ENCODE results near the gene CREB5.
A peak's percentile ranks its signal among the peaks of the same experiment; 100 is the strongest.
"Not testable (repeated sequence)": the region's sequence is repeated elsewhere in the genome, so short reads cannot be mapped to it uniquely, and the experiment has no call there.

CREB5 gene, protein sequence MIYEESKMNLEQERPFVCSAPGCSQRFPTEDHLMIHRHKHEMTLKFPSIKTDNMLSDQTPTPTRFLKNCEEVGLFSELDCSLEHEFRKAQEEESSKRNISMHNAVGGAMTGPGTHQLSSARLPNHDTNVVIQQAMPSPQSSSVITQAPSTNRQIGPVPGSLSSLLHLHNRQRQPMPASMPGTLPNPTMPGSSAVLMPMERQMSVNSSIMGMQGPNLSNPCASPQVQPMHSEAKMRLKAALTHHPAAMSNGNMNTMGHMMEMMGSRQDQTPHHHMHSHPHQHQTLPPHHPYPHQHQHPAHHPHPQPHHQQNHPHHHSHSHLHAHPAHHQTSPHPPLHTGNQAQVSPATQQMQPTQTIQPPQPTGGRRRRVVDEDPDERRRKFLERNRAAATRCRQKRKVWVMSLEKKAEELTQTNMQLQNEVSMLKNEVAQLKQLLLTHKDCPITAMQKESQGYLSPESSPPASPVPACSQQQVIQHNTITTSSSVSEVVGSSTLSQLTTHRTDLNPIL

DNA sequence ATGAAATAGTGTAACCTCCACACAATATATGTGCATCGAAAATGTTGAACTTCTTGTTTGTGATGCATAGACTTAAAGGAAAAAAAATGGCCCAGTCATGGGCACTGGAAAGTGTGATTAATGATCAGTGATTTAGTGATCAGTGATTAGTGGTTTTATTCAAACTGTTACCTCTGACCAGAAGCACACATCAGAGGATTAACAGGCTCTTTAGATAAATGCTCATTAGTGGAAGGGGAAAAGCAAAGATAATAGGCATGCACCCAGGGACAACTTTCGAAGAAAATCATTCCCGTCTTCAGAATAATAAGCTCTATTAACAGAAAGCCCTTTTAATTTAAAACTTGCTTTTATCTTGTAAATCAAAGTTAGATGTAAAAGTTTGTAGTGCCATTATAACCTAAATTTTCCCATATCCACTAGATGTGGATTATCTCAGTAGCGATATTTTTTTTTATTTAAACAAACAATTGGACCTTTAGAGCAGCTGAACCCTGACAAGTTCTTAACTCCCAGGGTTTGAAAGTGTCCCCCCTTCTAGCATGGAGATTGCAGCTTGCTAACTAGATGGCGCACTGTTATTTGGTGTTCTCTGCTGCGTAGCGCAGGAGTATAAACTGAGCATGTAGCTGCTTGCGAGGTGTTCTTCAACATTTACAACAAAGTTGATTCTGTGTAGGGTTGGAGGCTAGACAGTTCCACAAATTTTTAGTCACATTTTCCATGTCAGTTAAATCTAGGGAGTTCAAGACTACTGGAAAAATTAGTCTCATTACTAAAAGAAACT is at the start of gene CREB5:
Gene CREB5, plus strand, starts transcription at position 643 of the 787 bp plus-strand sequence. CDS start 397 bp downstream, outside the sequence.
- DNase-seq: peak; percentile 83

DNA sequence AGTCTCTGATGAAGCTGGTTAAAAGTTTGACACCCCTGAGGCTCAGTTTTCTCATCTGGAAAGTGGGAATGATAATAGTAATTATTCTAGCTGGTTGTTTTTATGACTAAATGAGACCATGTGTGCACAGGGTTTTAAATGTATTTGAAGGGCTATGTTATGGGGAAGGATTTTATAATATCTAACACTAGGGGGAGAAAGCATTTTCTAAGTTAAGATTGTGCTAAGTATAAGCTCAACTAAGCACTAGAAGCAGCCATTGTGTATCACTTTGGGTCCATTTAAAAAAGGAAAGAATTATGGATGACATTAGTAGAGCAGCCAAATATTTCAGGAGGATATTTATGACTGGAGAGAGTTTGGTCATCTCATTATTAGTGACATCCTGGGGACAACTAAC is 49.5 kb upstream of the CREB5 start:
- no peak for DNase-seq

DNA sequence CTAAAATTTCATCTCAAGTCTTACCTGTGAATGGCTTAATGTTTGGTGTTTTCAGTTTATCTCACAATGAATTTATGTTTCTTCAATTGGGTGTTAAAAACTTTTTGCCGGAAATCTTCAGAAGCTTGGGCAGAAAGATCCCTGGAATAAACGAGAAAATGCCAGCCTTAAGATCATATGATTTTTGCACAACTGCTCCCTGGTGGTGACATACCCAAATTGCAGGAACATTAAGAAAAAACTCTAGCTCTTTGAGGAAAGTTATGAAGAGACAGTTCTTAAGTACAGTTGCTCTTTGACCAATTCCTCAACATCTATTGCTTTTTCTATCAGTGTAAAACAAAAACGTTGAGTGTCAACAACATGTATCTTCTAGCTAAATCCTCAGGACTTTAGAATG is 48.2 kb upstream of the CREB5 start:
- no peak for DNase-seq

DNA sequence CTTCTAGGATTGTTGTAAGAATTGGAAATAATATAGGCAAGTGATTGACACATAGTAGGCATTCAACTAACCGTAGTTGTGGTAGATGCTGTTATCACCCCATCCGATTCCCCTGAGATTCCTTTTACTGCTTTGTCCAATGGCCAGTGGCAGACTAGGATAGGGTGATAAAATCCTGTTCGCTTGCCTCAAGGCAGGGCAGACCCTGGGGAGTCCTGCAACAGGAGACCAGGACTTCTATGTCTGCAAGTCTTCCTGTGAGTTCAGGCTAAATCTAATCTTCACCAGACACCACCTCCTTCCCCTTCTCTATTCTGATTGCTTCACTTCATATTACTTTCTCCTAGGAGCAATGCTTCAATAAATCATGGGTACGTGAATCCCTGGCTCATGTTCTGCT is 42.8 kb upstream of the CREB5 start:
- no peak for DNase-seq

DNA sequence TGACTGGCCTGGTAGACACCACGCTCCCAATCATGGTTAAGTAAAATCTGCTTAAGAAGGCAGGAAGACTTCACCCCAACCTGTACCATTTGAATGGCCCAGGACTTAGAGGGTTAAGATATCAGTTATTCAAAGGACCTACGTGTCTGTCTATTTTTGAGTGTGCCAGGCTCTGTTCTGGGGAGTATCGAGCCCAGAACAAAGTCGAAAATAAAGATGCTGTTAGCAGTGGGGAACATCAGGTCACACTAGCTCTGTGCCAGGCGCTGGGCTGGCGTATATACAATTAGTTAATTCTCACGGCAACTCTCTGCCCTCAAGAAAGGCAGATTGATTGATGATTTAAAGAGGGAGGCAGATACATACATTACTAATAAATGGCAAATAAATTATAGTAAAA is 40.5 kb upstream of the CREB5 start:
- DNase-seq: no peak

DNA sequence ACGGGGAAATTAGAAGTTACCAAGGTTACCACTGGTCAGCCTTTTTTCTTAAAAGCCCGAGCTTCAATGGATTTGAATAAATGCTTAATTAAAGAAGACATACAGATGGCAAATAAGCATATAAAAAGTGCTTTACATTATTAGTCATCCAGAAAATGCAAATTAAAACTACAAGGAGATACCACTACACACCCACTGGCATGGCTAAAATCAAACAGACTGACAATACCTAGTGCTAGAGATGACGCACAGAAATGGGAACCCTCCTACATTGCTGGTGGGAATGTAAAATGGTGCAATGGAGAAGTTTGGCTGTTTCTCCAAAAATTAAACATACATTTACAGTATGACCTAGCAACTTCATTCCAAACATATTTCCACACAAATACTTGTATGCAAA is 38.3 kb upstream of the CREB5 start:
- no peak for DNase-seq

DNA sequence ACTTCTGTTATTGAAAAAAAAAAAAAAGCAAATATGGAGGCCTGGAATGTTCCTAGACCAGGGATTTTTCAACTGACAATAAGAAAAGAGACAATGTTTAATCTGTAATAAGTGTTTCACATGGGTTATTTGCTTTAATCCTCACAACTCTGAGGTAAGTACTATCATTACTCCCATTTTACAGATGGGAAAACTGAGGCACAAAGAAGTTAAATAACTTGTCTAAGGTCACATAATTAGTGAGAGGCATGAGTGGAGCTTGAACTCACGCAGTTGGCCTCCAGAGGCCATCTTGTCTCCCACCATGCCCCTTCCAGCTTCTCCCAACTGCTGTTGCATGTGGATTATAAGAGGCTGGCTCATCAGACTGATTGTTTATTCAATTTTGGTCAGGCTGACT is 36.6 kb upstream of the CREB5 start:
- DNase-seq: no peak

DNA sequence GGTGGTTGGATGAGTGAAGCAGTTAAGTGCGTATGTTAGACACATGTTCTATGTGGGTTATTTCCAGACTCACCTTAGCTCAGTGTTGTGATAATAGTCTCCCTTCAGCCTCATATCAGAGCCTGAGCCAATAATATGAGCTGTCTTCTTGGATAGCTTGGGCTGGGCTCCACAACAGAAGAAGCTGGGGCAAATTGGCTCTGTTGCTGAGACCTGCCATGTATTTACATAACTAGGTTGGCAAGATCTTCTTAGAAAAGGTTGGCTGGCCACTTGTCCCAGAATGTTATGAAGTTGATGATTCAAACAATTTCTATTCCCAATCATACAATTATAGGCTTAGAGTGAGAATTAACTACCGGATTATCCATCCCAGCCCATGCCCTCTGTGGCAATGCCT is 35.7 kb upstream of the CREB5 start:
- no peak for DNase-seq

DNA sequence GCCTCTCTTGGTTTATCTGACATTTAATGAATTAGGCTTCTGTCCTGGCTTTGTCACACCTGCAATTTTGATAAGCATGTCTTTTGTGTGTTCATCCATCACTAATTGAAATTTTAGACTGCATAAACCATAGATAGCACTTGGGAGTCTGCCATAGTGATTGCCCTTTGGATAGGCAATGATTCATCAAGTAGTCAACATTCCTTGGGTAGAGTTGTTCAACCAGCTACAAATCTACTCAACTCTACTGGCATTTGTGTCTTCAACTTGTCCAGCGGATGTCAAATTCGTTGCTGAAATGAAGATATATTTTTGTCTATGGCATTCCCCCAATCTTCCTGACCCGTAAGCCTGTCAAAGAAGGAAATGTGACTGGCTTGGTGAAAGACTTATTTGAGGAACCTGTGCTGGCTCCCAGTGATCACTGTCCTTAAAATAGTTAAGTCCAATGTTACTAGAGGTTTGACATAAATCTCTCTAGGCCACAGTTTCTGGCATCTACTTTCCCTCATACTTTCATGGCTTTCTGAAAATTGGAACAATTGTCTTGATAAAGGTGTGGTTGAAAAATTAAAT is 33.7 kb upstream of the CREB5 start:
- DNase-seq: no peak

DNA sequence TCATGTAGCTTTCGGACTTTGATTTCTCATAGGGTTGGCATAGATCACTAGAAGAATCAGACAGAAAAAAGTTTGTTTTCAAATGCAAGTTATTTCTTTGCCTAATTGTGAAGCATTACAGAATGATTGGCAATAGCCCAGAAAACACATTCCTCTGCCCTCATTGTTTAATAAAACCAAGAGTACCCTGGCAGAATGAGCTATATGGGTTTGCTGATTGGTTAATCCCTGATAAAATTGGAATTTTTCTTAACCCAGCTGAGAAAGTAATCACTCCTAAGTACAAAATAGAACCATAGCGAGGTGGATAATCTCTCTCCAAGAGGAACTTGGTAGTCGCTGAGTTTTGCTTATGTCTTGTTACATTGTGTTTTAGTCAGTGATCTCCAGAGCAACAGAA is 30.9 kb upstream of the CREB5 start:
- DNase-seq: no peak

DNA sequence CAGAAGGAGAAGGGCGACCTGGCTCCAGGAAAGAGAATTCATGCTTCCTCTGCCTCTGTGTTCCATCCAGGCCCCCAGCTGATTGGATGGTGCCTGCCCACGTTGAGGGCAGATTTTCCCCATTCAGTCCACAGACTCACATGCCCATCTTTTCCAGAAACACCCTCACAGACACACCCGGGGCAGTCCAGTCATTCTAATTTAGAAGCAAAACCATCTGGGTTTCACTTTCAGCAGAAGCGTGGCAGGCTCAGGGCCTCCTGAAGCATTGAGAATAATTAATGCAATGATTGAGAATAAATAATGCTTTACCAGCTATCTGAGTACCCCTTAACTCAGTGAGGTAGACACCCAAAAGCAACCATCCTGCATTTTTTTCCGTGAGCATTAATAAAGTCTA is 30.2 kb upstream of the CREB5 start:
- no peak for DNase-seq

DNA sequence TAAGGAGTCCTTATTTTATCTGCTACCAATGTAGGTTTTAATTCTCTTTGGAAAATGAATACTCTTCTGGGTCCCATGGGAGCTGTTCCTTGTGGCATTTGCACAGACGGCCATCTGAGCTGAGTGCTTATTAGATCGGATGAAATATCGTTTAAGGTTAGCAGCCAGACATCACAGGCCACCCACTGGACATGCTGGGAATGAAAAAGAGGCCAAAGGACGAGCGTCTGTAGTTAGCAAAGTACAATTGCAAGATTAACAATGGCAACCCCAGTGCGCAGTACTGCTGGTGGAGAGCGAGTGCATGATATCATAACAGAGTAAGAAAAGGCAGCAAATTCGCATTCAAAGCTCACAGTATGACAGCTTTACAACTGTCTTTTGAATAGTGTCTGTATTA is 28.3 kb upstream of the CREB5 start:
- DNase-seq: peak; percentile 34

DNA sequence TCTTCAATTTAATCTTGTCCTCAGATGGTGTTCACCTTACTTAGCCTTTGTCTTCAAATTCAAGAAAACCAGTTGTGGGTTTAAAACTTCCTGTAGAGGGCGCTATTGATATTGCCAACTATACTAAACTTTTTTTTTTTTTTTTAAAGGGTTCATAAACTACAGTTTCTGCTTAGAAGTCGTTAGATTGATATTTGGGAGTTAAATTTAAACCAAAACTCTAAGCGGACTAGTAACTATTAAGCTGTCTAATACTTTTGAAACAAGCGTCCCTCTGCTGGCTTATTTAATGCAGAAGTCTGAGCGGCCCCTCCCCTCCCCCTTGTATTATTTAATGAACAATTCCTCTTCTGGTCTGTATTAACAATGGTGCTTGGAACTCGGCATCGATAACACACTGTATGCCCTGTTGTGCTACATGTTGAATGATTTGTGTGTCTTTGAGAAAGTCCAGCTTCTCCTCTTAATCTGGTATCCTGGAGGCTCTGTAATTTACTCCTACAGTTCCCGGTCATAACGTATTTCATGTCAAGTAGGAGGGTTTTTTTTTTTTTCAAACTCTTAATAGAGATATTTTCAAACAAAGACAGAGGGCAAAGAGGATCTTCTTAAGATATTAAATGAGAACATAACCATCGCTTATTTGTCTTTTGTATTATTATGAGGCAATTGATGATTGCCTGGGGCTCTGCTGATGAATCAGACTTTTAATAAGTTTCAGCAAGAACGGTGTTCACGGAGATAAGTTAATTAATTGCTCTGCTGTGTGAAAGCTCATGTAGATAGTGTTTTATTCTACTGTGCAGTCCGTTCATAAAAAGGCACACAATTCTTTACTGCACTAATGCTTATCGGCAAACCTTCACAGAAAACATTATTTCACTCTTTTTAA is 22.6 kb upstream of the CREB5 start:
- peak; percentile 89 for DNase-seq

DNA sequence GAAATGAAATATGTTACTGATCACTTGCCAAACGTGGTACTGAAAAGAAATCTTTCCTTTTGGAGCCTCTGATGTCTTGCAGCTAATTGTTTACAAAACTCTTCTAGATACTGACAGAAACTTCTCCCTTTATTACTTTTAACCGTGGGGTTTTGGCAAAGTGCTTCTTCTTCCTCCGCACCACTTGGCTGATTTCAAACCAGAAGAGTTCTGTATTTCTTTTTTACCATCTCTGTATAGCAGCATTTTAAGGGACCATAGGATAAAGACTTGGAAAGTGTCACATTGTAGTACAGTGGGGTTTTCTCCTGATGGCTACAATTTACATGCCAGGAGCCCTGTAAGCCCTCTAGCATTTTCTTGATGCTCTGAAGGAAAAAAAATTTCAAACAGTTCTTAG is 21.9 kb upstream of the CREB5 start:
- DNase-seq: peak; percentile 26

DNA sequence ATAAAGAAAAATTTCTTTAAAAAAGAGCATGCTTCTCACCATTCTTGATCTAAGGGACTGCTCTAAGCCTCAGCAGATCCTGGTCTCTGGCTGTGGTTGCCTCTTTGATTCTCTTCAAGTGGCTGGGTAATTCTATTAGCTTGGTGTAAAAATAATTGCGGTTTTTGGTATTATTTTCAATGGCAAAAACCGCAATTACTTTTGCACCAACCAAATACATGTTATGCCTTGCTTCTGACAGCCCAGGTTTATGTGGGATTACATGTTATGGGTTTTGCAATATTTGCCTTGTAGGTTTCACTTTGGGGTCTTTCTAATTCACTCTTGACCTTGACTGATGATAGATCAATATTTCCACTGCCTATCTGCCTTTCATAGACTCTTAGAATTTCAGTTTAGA is 20.0 kb upstream of the CREB5 start:
- DNase-seq: no peak

DNA sequence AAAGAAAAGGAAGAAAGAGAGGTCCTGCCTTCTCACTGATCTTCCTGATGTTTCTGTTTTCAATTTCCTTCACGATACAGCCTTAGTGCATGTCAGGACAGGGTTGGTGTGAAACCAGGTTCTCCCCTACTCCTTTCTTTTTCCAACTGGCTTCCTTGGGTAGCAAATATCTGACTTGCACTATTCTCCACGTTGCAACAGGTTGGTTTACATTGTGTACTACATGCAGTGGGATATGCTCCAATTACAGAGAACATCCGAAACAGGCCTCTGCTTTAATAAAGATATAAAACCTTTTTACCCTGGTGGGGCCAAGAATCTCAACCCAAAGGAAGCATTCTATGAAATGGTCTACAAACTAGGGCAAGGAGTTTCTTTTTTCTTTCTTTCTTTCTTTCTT is 16.9 kb upstream of the CREB5 start:
- DNase-seq: no peak

DNA sequence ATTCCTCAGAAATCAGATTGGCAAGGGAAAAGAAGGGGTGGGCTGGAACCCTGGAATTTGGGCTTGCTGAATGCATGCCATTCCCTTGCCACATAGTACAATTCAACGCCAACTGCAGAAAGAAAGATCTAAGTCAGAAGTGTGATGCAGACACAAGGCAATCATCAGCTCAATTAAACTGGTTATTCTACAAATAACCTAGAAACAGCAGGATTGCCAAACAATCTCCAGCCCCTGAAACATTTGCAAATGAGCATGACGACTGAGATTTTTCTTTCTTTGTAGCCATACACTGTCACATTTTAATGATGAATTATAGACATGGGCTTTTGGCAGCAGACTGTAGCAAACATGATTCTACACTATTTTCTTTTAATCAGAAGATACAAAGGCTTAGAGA is 16.5 kb upstream of the CREB5 start:
- DNase-seq: no peak

DNA sequence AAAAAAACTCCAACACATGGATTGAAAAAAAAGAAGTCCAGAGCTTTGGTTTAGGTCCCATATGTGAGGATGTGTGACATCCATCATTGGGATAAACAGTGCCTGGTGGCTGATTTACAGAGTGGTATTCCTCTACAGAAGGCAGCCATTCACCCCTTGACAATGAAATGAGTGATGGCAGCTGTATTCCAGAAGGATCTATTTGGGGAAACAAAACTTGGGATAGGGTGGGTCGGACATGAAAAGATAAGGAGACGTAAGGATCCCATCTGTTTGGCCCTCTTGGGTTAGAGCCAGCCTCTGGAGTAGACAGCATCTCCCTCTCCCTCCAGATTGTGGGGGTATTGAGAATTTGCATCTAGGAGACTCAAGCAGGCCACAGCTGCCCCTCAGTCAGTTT is 15.2 kb upstream of the CREB5 start:
- DNase-seq: no peak

DNA sequence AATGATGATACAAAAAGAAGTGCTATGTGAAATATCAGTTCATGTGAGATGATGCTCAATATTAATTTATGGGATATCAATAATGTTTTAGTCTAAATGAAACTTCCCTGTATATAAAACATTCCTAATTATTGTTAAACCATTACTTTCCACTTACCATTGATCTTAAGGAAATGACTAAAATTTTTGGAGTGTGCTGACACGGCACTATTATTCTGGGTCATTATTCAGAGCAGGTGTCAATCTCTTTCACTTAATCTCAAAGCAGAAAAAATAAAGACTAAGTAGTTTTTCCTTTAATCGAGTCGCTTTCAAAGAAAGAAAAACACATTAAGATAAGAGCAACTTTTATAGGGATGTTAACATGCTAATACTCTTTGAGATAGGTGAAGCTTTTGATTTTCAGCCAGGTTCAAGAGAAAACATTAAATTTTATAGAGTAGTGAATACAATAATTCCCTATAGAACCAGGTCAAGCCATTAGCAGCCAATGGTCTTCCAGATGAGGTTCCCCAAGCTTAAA is 11.4 kb upstream of the CREB5 start:
- no peak for DNase-seq

DNA sequence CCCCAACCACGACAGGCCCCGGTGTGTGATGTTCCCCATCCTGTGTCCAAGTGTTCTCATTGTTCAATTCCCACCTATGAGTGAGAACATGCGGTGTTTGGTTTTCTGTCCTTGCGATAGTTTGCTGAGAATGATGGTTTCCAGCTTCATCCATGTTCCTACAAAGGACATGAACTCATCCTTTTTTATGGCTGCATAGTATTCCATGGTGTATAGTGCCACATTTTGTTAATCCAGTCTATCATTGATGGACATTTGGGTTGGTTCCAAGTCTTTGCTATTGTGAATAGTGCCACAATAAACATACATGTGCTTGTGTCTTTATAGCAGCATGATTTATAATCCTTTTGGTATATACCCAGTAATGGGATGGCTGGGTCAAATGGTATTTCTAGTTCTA is 10.8 kb upstream of the CREB5 start:
- DNase-seq: not testable (repeated sequence)

DNA sequence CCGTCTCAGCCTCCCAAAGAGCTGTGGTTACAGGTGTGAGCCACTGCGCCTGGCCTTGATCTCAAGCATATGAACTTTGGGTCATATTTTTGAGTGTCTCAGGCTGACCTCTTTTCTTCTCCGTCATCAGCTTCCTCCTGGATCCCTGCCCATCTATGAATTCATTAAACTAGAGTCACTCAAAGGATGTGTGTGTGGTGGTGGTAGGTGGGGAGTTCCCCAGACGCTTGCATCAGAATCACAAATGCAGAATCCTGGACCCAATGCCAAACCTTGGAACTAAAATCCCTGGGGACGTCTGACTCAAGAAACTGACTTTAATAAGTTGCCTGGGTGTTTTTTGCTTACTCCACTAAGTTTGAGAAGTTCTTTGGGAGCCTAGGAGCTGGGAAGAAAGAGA is 6.7 kb upstream of the CREB5 start:
- no peak for DNase-seq

DNA sequence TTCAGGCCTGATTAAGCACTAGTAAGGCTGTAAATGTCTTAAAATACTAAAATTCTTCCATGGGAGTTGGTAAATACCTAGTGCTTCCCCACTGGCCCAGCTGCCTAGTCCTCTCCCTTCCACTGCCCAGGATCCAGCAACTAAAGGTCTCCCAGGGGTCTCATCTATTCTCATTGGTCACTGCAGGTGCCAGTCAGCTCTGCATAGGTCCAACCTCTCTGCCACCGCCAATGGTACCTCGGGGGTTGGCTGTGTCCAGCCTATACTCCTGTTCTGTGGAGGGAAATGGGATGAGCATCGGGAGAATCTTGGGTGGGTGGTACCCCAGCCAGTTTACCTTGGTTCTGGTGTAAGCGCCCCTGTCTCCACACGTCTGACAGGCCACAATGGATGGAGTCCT is 6.1 kb upstream of the CREB5 start:
- DNase-seq: no peak

DNA sequence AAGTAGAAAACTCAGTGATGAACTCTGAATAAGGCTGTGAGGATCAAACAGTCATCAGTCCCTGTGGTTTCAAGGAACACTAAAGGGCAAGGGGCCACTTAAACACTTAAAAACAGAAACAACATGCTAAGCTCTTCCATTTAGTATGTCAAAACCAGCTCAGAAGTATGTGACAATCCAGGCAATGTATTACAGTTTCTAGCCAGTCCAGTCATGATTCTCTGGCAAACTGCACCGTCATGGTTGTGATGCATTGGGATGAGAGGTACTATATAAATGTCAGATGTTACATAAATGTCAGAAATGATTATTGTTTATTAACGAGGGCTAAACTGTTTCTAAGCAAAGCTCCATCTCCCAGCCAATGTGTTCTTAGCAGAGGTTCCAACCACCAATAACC is 4.7 kb upstream of the CREB5 start:
- no peak for DNase-seq

All from eye (tissue), 1 donor.